Measurements from ENCODE around the gene ENPP6.

ENPP6 gene

DNA sequence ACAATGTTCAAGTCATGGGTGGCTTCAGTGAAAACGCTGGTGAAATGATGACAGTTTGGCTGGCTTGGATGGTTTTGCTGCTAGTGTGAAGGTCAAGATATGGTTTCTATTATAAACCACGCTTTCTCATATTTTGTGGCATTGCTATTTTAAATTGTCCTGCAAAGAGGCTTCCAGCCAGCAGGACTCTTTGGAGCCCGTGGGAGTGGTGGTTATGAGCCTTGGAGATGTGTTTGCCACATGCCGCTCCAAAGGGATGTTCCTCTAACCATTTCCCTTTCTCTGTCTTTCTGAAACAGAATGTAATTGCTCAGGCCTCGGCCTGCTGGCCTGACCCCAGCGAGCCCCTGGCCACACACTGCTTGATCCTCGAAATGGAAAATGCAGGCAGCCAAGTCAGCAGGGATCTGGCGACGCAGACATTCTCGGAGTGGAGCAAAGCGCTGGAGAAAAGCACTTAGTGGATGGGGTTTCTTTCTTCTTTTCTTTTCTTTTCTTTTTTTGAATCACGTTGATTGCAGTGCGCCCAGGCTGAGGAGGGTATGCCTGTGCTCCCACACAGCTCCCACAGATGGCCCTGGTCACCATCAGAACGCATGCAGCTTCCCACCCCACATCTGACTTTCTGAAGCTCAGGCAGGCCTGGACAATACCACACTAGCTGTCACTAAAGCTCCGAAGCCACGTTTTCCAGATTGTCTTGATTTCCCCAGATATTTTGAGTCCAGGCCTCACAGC, 114.0 kb downstream of the ENPP6 start:
- H3K4me2 ChIP-seq (ENCODE audit: low read length): no peak overlapping the region
- H3K27ac ChIP-seq (ENCODE audit: low read length): no peak overlapping the region
- H3K9me3 ChIP-seq (ENCODE audit: insufficient read depth, low read length): no peaks in the 10 kb centered on the region

GRCh38 chr4:184102927-184103326, 114.7 kb downstream of the ENPP6 start:
- Histone ChIP-seq H3K27me3 (ENCODE audit: low read depth, low read length) (no peaks in the 10 kb centered on the region), H3K9me3 (ENCODE audit: insufficient read depth, low read length) (no peaks in the 10 kb centered on the region), H3K79me2 (ENCODE audit: low read length) (no peaks in the 10 kb centered on the region), H4K20me1 (ENCODE audit: insufficient read depth, low read length) (no peaks in the 10 kb centered on the region), H3K4me3 (ENCODE audit: low read length) (no peak overlapping the region), H3K36me3 (replicated peaks; ENCODE audit: low read depth, low read length) (no peaks in the 10 kb centered on the region), H3K9ac (ENCODE audit: low read length) (no peak overlapping the region), H3K27ac (ENCODE audit: low read length) (no peak overlapping the region), H2AFZ (ENCODE audit: low read depth, low read length) (no peak overlapping the region), H3K4me2 (ENCODE audit: low read length) (no peak overlapping the region), H3K4me1 (ENCODE audit: low read length) (no peaks in the 10 kb centered on the region)
- no peak for TF ChIP-seq EZH2phosphoT487 (IDR thresholded peaks at IDR 0.05; ENCODE audit: low read depth)
- TF ChIP-seq, protein P1, sequence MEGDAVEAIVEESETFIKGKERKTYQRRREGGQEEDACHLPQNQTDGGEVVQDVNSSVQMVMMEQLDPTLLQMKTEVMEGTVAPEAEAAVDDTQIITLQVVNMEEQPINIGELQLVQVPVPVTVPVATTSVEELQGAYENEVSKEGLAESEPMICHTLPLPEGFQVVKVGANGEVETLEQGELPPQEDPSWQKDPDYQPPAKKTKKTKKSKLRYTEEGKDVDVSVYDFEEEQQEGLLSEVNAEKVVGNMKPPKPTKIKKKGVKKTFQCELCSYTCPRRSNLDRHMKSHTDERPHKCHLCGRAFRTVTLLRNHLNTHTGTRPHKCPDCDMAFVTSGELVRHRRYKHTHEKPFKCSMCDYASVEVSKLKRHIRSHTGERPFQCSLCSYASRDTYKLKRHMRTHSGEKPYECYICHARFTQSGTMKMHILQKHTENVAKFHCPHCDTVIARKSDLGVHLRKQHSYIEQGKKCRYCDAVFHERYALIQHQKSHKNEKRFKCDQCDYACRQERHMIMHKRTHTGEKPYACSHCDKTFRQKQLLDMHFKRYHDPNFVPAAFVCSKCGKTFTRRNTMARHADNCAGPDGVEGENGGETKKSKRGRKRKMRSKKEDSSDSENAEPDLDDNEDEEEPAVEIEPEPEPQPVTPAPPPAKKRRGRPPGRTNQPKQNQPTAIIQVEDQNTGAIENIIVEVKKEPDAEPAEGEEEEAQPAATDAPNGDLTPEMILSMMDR (IDR thresholded peaks at IDR 0.05; ENCODE audit: low read depth, low read length): no peak

More for the DNA sequence above, 114.0 kb downstream of the ENPP6 start:
- TF ChIP-seq EZH2phosphoT487 (IDR thresholded peaks at IDR 0.05; ENCODE audit: low read depth): no peak
- TF ChIP-seq, protein P1 (IDR thresholded peaks at IDR 0.05; ENCODE audit: low read depth, low read length): no peak
- H3K36me3 ChIP-seq (replicated peaks; ENCODE audit: low read depth, low read length): no peaks in the 10 kb centered on the region
- no peaks in the 10 kb centered on the region for H3K27me3 ChIP-seq (ENCODE audit: low read depth, low read length)
- no peaks in the 10 kb centered on the region for H3K4me1 ChIP-seq (ENCODE audit: low read length)
- no peak overlapping the region for H3K9ac ChIP-seq (ENCODE audit: low read length)
- no peak overlapping the region for H2AFZ ChIP-seq (ENCODE audit: low read depth, low read length)
- H4K20me1 ChIP-seq (ENCODE audit: insufficient read depth, low read length): no peaks in the 10 kb centered on the region
- H3K79me2 ChIP-seq (ENCODE audit: low read length): no peaks in the 10 kb centered on the region
- no peak overlapping the region for H3K4me3 ChIP-seq (ENCODE audit: low read length)

GRCh38 chr4:184102488-184102887, 115.2 kb downstream of the ENPP6 start:
- Histone ChIP-seq H2AFZ (ENCODE audit: low read depth, low read length) (no peak overlapping the region), H3K79me2 (ENCODE audit: low read length) (no peaks in the 10 kb centered on the region), H3K4me1 (ENCODE audit: low read length) (no peaks in the 10 kb centered on the region), H4K20me1 (ENCODE audit: insufficient read depth, low read length) (no peaks in the 10 kb centered on the region), H3K27me3 (ENCODE audit: low read depth, low read length) (no peaks in the 10 kb centered on the region), H3K9me3 (ENCODE audit: insufficient read depth, low read length) (no peaks in the 10 kb centered on the region), H3K27ac (ENCODE audit: low read length) (no peak overlapping the region), H3K4me3 (ENCODE audit: low read length) (no peak overlapping the region), H3K4me2 (ENCODE audit: low read length) (no peak overlapping the region), H3K36me3 (replicated peaks; ENCODE audit: low read depth, low read length) (no peaks in the 10 kb centered on the region), H3K9ac (ENCODE audit: low read length) (no peak overlapping the region)
- TF ChIP-seq, protein P1 (IDR thresholded peaks at IDR 0.05; ENCODE audit: low read depth, low read length): no peak

GRCh38 chr4:184101711-184102110, 116.0 kb downstream of the ENPP6 start:
- no peak overlapping the region for H2AFZ ChIP-seq (ENCODE audit: low read depth, low read length)
- TF ChIP-seq, protein P1 (IDR thresholded peaks at IDR 0.05; ENCODE audit: low read depth, low read length): no peak
- no peak for TF ChIP-seq EZH2phosphoT487 (IDR thresholded peaks at IDR 0.05; ENCODE audit: low read depth)
- H3K9me3 ChIP-seq (ENCODE audit: insufficient read depth, low read length): no peaks in the 10 kb centered on the region
- no peaks in the 10 kb centered on the region for H3K27me3 ChIP-seq (ENCODE audit: low read depth, low read length)
- H3K4me3 ChIP-seq (ENCODE audit: low read length): no peak overlapping the region
- H3K36me3 ChIP-seq (replicated peaks; ENCODE audit: low read depth, low read length): no peaks in the 10 kb centered on the region
- H3K79me2 ChIP-seq (ENCODE audit: low read length): no peaks in the 10 kb centered on the region
- no peak overlapping the region for H3K9ac ChIP-seq (ENCODE audit: low read length)
- no peak overlapping the region for H3K27ac ChIP-seq (ENCODE audit: low read length)
- no peaks in the 10 kb centered on the region for H4K20me1 ChIP-seq (ENCODE audit: insufficient read depth, low read length)
- H3K4me2 ChIP-seq (ENCODE audit: low read length): no peak overlapping the region
- H3K4me1 ChIP-seq (ENCODE audit: low read length): no peaks in the 10 kb centered on the region
